ENCODE measurements around the gene C10orf143.
"Not testable (repeated sequence)": the region's sequence is repeated elsewhere in the genome, so short reads cannot be mapped to it uniquely, and the experiment has no call there.

GRCh38 chr10:130108146-130108545 lies 2.5 kb downstream of the C10orf143 start:
- not testable (repeated sequence) for TF ChIP-seq POLR2A, CTCF (IDR thresholded peaks at IDR 0.05)

All from tibial nerve (tissue), 3 donors.